ENCODE data around the gene MGAT4C. TPM values are rescaled to one million over a fixed set of nuclear protein-coding genes. Genes with fewer than 3 reads are reported as not detected.

MGAT4C gene
- total RNA-seq, 4 donors from 2014 or later, result 0.16 TPM; not detected in 3

- no peak for TF ChIP-seq CTCF (IDR thresholded peaks at IDR 0.05; ENCODE audit: low read depth)
These were observed 292.9 kb downstream of the MGAT4C start for GRCh38 chr12:85963326-85963725.

- no peak for TF ChIP-seq CTCF (IDR thresholded peaks at IDR 0.05; ENCODE audit: low read depth)
These were observed 300.1 kb downstream of the MGAT4C start for GRCh38 chr12:85956081-85956480.

- TF ChIP-seq CTCF (IDR thresholded peaks at IDR 0.05; ENCODE audit: low read depth), result no peak
These were observed 301.1 kb downstream of the MGAT4C start for GRCh38 chr12:85955127-85955526.

GRCh38 chr12:85951823-85952222 lies 304.4 kb downstream of the MGAT4C start:
- no peak for TF ChIP-seq CTCF (IDR thresholded peaks at IDR 0.05; ENCODE audit: low read depth)

- no peak for TF ChIP-seq CTCF (IDR thresholded peaks at IDR 0.05; ENCODE audit: low read depth)
These were observed 306.9 kb downstream of the MGAT4C start for GRCh38 chr12:85949253-85949652.

GRCh38 chr12:85948340-85948739 lies 307.9 kb downstream of the MGAT4C start:
- TF ChIP-seq CTCF (IDR thresholded peaks at IDR 0.05; ENCODE audit: low read depth), result no peak

GRCh38 chr12:85947286-85947685 lies 308.9 kb downstream of the MGAT4C start:
- no peak for TF ChIP-seq CTCF (IDR thresholded peaks at IDR 0.05; ENCODE audit: low read depth)
